HepG2 (cell line): ENCODE data around the gene ZFYVE28. TPM values are rescaled to one million over a fixed set of nuclear protein-coding genes. Genes with fewer than 3 reads are reported as not detected.
A peak's percentile ranks its signal among the peaks of the same experiment; 100 is the strongest.

Source experiments
- BHLHE40 ChIP-seq: IDR thresholded peaks from 2 replicates; pipeline ENCODE4 v1.6.1; 2011; ENCODE audit warnings: low read length, improper control_type of control experiment
- CEBPG ChIP-seq: IDR thresholded peaks from 2 replicates; pipeline ENCODE4 v1.6.1; 2016
- CHCHD3 ChIP-seq: sonication (generic); formaldehyde crosslinking; IDR thresholded peaks from 2 replicates; pipeline ENCODE4 v1.8.0; 2022; ENCODE audit warnings: mild to moderate bottlenecking, missing genetic modification reagents, moderate library complexity
- EZH2 ChIP-seq: conservative IDR thresholded peaks from 2 replicates; pipeline ENCODE4 v1.6.1; 2012; ENCODE audit warnings: mild to moderate bottlenecking, low read depth, low read length, moderate library complexity
- GLI4 ChIP-seq: sonication (generic); formaldehyde crosslinking; IDR thresholded peaks from 2 replicates; pipeline ENCODE4 v1.5.1; 2020; ENCODE audit warnings: missing genetic modification reagents, mild to moderate bottlenecking, moderate library complexity, borderline replicate concordance
- HNRNPK ChIP-seq: fragments of 200-400 bp; formaldehyde crosslinking; IDR thresholded peaks from 2 replicates; pipeline ENCODE4 v1.6.1; 2018; ENCODE audit warnings: low read length, low read depth, moderate library complexity, mild to moderate bottlenecking; ENCODE audit not compliant: poor library complexity, severe bottlenecking
- IRF9 ChIP-seq: sonication (generic); formaldehyde crosslinking; IDR thresholded peaks from 2 replicates; pipeline ENCODE4 v1.8.0; 2022; ENCODE audit warnings: missing genetic modification reagents, mild to moderate bottlenecking, borderline replicate concordance
- MTA1 ChIP-seq: sonication (generic); formaldehyde crosslinking; IDR thresholded peaks from 2 replicates; pipeline ENCODE4 v1.4.0; 2020; ENCODE audit warnings: missing genetic modification reagents, mild to moderate bottlenecking, borderline replicate concordance
- NBN ChIP-seq: fragments of 450-650 bp; conservative IDR thresholded peaks from 2 replicates; pipeline ENCODE4 v1.6.1; 2017
- POLR2AphosphoS2 ChIP-seq: IDR thresholded peaks from 2 replicates; pipeline ENCODE4 v1.6.1; 2011; ENCODE audit warnings: low read depth, low read length, improper control_type of control experiment
- SMAD3 ChIP-seq: sonication (generic); formaldehyde crosslinking; IDR thresholded peaks from 2 replicates; pipeline ENCODE4 v1.4.0; 2020; ENCODE audit warnings: missing genetic modification reagents
- SP1 ChIP-seq, 2 experiments: fragments of 450-650 bp in 1 of 2; sonication (generic) in 1 of 2; formaldehyde crosslinking in 1 of 2; IDR thresholded peaks; 2 replicates each; pipeline versions ENCODE4 v1.4.0 to v1.6.1; 2016 to 2020; ENCODE audit warnings: missing genetic modification reagents in 1 of 2
- SP2 ChIP-seq: sonication (generic); formaldehyde crosslinking; IDR thresholded peaks from 2 replicates; pipeline ENCODE4 v1.5.1; 2020; ENCODE audit warnings: mild to moderate bottlenecking, missing genetic modification reagents
- TEAD2 ChIP-seq: sonication (generic); formaldehyde crosslinking; IDR thresholded peaks from 2 replicates; pipeline ENCODE4 v1.9.0; 2021; ENCODE audit warnings: missing genetic modification reagents
- ZFP82 ChIP-seq: sonication (generic); formaldehyde crosslinking; IDR thresholded peaks from 2 replicates; pipeline ENCODE4 v1.5.1; 2020; ENCODE audit warnings: mild to moderate bottlenecking, missing genetic modification reagents, borderline replicate concordance
- ZFX ChIP-seq: sonication (generic); formaldehyde crosslinking; IDR thresholded peaks from 2 replicates; pipeline ENCODE4 v1.4.0; 2020; ENCODE audit warnings: mild to moderate bottlenecking, low read depth, missing genetic modification reagents, moderate library complexity
- ZNF574 ChIP-seq: sonication (generic); formaldehyde crosslinking; IDR thresholded peaks from 2 replicates; pipeline ENCODE4 v1.4.0; 2020; ENCODE audit warnings: missing genetic modification reagents
- ZNF670 ChIP-seq: sonication (generic); formaldehyde crosslinking; IDR thresholded peaks from 2 replicates; pipeline ENCODE4 v1.8.0; 2022; ENCODE audit warnings: mild to moderate bottlenecking, missing genetic modification reagents, borderline replicate concordance
- ZNF672 ChIP-seq: sonication (generic); formaldehyde crosslinking; IDR thresholded peaks from 2 replicates; pipeline ENCODE4 v1.8.1; 2022; ENCODE audit warnings: missing genetic modification reagents
- ZNF7 ChIP-seq: IDR thresholded peaks from 2 replicates; pipeline ENCODE4 v1.6.1; 2016; ENCODE audit warnings: missing biosample characterization, missing genetic modification reagents
- ZNF878 ChIP-seq: sonication (generic); formaldehyde crosslinking; IDR thresholded peaks from 2 replicates; pipeline ENCODE4 v1.8.1; 2023; ENCODE audit warnings: mild to moderate bottlenecking, missing genetic modification reagents, moderate library complexity
- polyA plus RNA-seq, 8 experiments: library from polyadenylated mRNA; depleted of rRNA in 3 of 8; stranded (reverse) in 7 of 8; unstranded in 1 of 8; fragments of >200 nt; fragmentation: Illumina TruSeq in 4 of 8; extraction: Trizol in 4 of 8; gene quantifications; 2 replicates each; pipeline versions ENCODE4 v1.2.1 to v1.2.3, GENCODE V29; 2011 to 2016; ENCODE audit warnings: low read depth in 4 of 8, missing spikeins in 1 of 8, mixed read lengths in 1 of 8; ENCODE audit not compliant: insufficient read depth in 1 of 8
- total RNA-seq, 5 experiments: library from RNA; depleted of rRNA; stranded (reverse); fragments of >200 nt; fragmentation: Illumina TruSeq; extraction: Trizol; gene quantifications; 2 replicates each; pipeline ENCODE4 v1.2.3, GENCODE V29; 2016; ENCODE audit warnings: low read depth in 1 of 5
- TF ChIP-seq, protein P1 (sequence below): sonication (generic); formaldehyde crosslinking; IDR thresholded peaks from 2 replicates; pipeline ENCODE4 v1.8.1; 2023; ENCODE audit warnings: missing genetic modification reagents, inconsistent platforms, borderline replicate concordance
- TF ChIP-seq, protein P2 (sequence below): sonication (generic); formaldehyde crosslinking; IDR thresholded peaks from 2 replicates; pipeline ENCODE4 v1.4.0; 2020; ENCODE audit warnings: missing genetic modification reagents

The ZFYVE28 gene
- total and polyA plus RNA-seq, 2 of the 13 experiments (the other 11 are each of a cell fraction or from before 2014, with no cell fraction given) = 0.12 to 0.22 TPM

DNA sequence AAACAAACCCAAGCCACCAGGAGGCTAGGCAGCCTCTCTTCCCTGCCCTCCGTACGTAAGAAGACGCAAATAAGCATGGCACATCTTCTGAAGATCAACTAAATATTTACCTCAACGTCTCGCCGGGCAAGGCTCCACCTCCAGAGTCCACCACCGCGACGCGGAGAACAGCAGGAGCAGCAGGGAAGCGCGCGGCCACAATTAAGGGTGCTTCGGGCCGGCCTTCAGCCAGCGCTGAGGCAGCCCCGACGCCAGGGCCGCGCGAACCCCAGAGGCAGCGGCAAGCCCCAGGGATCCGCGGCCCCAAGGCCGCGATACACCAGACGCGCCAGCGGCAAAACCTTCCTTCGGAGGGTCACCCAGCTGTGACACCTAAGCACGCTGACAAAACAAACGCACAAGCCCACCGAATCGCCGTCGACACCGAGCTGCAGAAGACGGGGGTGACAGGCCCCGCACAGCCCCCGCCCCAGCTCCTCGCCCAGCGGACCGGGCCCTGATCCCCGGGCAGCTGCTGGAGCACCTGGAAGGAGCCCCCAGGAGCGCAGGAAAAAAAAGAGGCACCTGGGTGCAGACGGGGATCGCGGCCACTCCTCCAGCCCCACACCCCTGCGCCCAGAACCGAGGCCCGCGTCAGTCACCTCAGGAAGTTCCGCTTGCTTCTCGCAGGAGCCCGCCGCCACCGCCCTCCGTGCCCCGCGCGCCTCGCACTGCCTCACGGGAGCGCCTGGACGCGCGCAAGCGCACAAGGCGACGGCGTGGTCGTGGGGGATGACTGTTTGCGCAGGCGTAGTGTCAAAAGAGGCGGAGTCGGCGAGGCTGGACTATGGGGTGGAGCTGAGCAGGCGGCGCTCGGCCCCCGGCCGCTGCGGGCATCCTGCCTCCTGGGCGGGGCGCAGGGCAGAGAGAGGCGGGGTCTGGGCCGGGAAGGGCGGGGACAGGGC, 176.8 kb downstream of the ZFYVE28 start, which contains the start of the genes HAUS3 and POLN (continued):
- TF ChIP-seq, protein P1, sequence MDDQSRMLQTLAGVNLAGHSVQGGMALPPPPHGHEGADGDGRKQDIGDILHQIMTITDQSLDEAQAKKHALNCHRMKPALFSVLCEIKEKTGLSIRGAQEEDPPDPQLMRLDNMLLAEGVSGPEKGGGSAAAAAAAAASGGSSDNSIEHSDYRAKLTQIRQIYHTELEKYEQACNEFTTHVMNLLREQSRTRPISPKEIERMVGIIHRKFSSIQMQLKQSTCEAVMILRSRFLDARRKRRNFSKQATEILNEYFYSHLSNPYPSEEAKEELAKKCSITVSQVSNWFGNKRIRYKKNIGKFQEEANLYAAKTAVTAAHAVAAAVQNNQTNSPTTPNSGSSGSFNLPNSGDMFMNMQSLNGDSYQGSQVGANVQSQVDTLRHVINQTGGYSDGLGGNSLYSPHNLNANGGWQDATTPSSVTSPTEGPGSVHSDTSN (CRISPR knock-in tag) = no peak
- no peak for TF ChIP-seq BHLHE40
- TF ChIP-seq HNRNPK = peak; percentile 80
- TF ChIP-seq, protein P2, sequence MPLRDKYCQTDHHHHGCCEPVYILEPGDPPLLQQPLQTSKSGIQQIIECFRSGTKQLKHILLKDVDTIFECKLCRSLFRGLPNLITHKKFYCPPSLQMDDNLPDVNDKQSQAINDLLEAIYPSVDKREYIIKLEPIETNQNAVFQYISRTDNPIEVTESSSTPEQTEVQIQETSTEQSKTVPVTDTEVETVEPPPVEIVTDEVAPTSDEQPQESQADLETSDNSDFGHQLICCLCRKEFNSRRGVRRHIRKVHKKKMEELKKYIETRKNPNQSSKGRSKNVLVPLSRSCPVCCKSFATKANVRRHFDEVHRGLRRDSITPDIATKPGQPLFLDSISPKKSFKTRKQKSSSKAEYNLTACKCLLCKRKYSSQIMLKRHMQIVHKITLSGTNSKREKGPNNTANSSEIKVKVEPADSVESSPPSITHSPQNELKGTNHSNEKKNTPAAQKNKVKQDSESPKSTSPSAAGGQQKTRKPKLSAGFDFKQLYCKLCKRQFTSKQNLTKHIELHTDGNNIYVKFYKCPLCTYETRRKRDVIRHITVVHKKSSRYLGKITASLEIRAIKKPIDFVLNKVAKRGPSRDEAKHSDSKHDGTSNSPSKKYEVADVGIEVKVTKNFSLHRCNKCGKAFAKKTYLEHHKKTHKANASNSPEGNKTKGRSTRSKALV (CRISPR knock-in tag) = no peak; the same call in 1 of the 2 replicates
- peak; percentile 94 for TF ChIP-seq ZFX
- no peak for TF ChIP-seq ZNF7 (CRISPR knock-in tag)
- no peak for TF ChIP-seq CHCHD3
- no peak for TF ChIP-seq SP1 (IDR thresholded peaks at IDR 0.05)
- peak; percentile 37 for TF ChIP-seq SP1 (CRISPR knock-in tag; IDR thresholded peaks at IDR 0.05)
- TF ChIP-seq ZNF670 (CRISPR knock-in tag) = no peak
- no peak for TF ChIP-seq SP2 (CRISPR knock-in tag)
- no peak for TF ChIP-seq SMAD3 (CRISPR knock-in tag)
- peak; percentile 36; the same call in 1 of the 2 replicates for TF ChIP-seq ZNF574 (CRISPR knock-in tag)
- TF ChIP-seq POLR2AphosphoS2 = no peak
- TF ChIP-seq ZNF878 (CRISPR knock-in tag) = peak; percentile 58; the same call in 1 of the 2 replicates
- TF ChIP-seq MTA1 = no peak; the same call in 1 of the 2 replicates
- TF ChIP-seq TEAD2 (CRISPR knock-in tag) = no peak
- TF ChIP-seq CEBPG (CRISPR knock-in tag) = no peak
- TF ChIP-seq NBN = no peak
- no peak for TF ChIP-seq IRF9 (CRISPR knock-in tag)
- TF ChIP-seq GLI4 (CRISPR knock-in tag) = no peak; the same call in 1 of the 2 replicates
- TF ChIP-seq EZH2 = no peak
- TF ChIP-seq ZNF672 (CRISPR knock-in tag) = no peak
- TF ChIP-seq ZFP82 = no peak
